Esophagus mucosa (tissue), 1 donor: ENCODE results near the gene USP53. TPM values are rescaled to one million over a fixed set of nuclear protein-coding genes. Genes with fewer than 3 reads are reported as not detected.
"Not testable (repeated sequence)": the region's sequence is repeated elsewhere in the genome, so short reads cannot be mapped to it uniquely, and the experiment has no call there.

Experiments used
- ATAC-seq: fragments of 200-7000 bp; cut with Tn5 transposase; one replicate; pipeline ENCODE4 v1.9.1; 2020
- total RNA-seq: library from RNA; stranded (reverse); gene quantifications from one replicate; pipeline ENCODE4 v1.2.4, GENCODE V29; 2023
- donor health status: DM: yes; HTN: yes; CAD: no.

USP53 gene
- total RNA-seq, 1 donor from 2014 or later: 19.5 TPM

GRCh38 chr4:119229908-119230687 lies 17.6 kb downstream of the USP53 start:
- no peak for ATAC-seq

GRCh38 chr4:119231491-119231890 lies 19.0 kb downstream of the USP53 start:
- ATAC-seq: no peak

- ATAC-seq: no peak
Measured at GRCh38 chr4:119232286-119232685, 19.8 kb downstream of the USP53 start.

GRCh38 chr4:119233191-119233590 lies 20.7 kb downstream of the USP53 start:
- no peak for ATAC-seq

- ATAC-seq: no peak
Measured at GRCh38 chr4:119233750-119234149, 21.2 kb downstream of the USP53 start.

- no peak for ATAC-seq
Measured at GRCh38 chr4:119237201-119237600, 24.7 kb downstream of the USP53 start.

GRCh38 chr4:119237642-119238041 lies 25.1 kb downstream of the USP53 start:
- no peak for ATAC-seq

GRCh38 chr4:119238068-119238722 lies 25.7 kb downstream of the USP53 start:
- ATAC-seq: no peak

GRCh38 chr4:119240128-119240527 lies 27.6 kb downstream of the USP53 start:
- ATAC-seq: no peak

- ATAC-seq: no peak
Measured at GRCh38 chr4:119240568-119240967, 28.1 kb downstream of the USP53 start.

- no peak for ATAC-seq
Measured at GRCh38 chr4:119242417-119242816, 29.9 kb downstream of the USP53 start.

- ATAC-seq: no peak
Measured at GRCh38 chr4:119243868-119244267, 31.4 kb downstream of the USP53 start.

- ATAC-seq: no peak
Measured at GRCh38 chr4:119244344-119244743, 31.8 kb downstream of the USP53 start.

- no peak for ATAC-seq
Measured at GRCh38 chr4:119244832-119245231, 32.3 kb downstream of the USP53 start.

GRCh38 chr4:119246177-119246733 lies 33.7 kb downstream of the USP53 start:
- no peak for ATAC-seq

- ATAC-seq: not testable (repeated sequence)
Measured at GRCh38 chr4:119251037-119251436, 38.5 kb downstream of the USP53 start.

- not testable (repeated sequence) for ATAC-seq
Measured at GRCh38 chr4:119255223-119255622, 42.7 kb downstream of the USP53 start.

GRCh38 chr4:119260528-119260927 lies 48.0 kb downstream of the USP53 start:
- ATAC-seq: no peak

GRCh38 chr4:119261986-119262385 lies 49.5 kb downstream of the USP53 start:
- ATAC-seq: no peak

- no peak for ATAC-seq
Measured at GRCh38 chr4:119264743-119265142, 52.2 kb downstream of the USP53 start.

- ATAC-seq: no peak
Measured at GRCh38 chr4:119266153-119266552, 53.6 kb downstream of the USP53 start.

GRCh38 chr4:119268466-119268865 lies 56.0 kb downstream of the USP53 start:
- no peak for ATAC-seq

GRCh38 chr4:119271361-119272085 lies 59.0 kb downstream of the USP53 start:
- ATAC-seq: no peak
